SKM-1 (cell line): ENCODE data around the gene KCNJ2.

ENCODE experiments used
- DNase-seq: peaks from one replicate; lab custom pipeline; 2025; ENCODE audit not compliant: unreplicated experiment; lab: John Stamatoyannopoulos, UW

KCNJ2 gene

DNA sequence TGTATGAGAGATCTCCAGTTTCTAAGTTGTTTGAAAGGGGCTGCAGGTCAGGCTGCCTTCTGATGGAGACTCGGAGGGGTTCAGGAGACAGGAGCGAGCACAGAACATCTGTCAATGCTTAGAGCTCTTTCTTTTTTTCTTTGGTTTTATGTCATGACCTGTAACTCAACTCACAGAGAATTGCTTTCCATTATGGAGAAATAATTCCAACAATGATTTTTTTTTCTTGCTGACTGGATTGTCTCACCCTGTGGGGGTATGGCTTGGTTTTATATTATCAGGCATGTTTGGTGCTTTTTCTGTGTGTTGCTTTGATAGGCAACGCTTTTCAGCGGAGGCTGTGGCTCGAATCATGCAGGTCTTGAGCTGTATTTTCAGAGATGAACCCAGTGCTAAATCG, 10.7 kb upstream of the KCNJ2 start:
- DNase-seq = no peak

DNA sequence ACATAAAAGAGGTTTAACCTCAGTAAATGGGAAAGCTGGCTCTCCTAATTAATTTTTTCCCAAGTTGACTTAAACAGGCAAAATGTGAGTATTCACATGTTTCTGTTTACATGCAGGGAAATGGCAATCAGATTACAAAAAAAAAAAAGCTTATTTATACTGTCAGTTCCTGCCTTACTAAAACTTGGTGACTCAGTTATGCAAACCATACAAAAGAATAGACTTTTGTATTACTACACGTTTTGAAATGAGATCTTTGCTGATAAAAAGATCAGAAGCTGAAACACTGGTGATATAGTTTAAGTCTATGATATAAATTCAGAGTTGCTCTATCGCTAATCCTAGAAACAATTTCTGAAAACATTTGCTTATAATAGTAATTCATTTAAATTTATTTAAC, 9.4 kb upstream of the KCNJ2 start:
- no peak for DNase-seq

DNA sequence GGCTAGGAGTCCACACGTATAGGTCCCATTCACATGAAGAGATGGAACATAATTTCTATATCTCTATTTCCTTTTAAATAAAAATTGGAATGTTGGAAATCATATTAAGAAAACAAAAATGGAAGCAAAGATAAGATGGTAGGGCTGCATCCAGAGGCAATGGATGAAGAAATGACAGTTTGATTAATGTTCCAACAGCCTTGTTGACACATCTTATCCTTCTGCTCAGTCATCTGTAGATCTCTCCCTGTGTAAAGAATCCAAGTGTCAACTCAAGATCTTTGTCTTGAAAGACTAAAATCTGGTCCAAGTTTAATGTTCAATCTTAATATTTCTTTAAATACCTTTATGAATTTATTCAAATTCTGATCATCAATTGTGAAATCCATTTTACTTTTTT, 7.8 kb upstream of the KCNJ2 start:
- no peak for DNase-seq

DNA sequence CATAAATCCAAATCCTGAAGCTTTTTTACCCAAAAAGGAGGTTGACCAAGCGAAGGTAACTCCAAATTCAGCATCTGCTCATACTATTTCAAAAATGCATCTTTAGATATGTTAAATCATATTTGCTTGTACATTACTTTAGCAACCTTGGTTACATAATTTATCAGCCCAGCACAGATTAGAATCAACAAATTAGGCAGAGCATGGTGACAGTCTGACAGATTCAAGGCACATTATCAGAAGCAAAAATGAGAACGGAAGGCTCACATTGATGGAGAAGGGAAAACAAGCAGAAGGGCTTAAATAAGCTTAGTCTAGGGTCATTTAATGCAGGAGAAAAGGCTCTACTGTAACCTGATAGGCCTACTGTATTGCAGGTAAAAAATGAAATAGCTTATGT, 3.9 kb upstream of the KCNJ2 start:
- no peak for DNase-seq

DNA sequence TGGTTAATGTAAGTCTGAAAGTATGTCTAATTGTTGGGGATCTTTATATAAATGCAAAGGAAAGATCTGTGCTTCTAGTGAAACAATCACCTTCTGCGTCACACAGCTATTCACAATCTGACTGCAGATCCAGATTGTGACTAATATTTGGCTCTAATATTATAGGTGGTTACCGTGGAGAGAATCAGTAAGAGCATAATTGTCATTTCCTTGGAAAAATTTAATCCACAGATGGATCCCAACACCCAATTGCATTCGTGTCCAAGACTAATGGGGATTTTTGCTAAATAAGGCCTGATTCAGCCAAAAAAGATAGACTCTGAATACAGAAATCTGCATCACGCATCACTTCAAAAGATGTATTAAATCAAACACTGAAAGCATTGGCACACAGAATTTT, 2.7 kb upstream of the KCNJ2 start:
- no peak for DNase-seq

DNA sequence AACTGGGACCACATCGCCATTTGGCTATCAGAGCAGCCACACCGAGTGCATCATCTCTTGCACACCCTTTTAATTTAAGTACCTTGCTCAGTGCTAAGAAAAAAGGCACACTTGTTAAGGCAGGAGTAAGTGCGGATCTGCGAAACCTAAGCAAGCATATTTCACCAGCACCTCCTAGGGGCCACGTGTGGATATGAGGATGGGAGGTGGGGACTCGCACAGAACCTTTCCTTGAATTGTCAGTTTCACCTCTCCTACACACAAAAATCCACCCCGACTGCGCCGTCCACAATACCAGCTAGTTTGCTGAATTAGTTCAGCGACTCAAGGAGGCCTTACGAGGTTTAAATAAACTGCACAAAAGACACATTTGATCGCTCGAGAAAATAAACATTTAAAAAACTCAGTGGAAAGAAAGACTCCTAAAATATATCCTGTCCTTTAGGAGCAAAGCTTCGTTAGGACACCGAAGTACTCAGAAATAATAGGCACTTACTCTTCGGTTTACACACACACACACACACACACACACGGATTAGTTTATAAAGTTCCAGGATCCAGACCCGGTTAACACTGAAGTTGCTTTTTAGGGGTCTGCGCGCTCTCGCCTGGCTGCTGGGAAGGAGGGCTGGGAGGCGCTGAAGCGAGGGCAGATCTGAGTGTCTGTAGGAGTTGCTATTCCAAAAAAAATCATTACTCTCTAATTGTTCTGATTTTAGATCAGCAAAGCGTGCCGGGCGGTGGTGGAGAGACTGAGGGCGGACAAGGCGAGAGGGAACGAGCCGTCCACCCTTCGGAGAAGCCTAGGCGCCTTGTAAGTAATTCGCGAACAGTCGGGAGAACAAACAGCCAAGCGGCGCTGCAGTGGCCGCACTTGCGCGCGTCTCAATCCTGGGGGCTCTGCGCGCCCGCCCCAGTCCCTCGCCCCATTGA, 1.0 kb upstream of the KCNJ2 start:
- DNase-seq = peak; percentile 59

DNA sequence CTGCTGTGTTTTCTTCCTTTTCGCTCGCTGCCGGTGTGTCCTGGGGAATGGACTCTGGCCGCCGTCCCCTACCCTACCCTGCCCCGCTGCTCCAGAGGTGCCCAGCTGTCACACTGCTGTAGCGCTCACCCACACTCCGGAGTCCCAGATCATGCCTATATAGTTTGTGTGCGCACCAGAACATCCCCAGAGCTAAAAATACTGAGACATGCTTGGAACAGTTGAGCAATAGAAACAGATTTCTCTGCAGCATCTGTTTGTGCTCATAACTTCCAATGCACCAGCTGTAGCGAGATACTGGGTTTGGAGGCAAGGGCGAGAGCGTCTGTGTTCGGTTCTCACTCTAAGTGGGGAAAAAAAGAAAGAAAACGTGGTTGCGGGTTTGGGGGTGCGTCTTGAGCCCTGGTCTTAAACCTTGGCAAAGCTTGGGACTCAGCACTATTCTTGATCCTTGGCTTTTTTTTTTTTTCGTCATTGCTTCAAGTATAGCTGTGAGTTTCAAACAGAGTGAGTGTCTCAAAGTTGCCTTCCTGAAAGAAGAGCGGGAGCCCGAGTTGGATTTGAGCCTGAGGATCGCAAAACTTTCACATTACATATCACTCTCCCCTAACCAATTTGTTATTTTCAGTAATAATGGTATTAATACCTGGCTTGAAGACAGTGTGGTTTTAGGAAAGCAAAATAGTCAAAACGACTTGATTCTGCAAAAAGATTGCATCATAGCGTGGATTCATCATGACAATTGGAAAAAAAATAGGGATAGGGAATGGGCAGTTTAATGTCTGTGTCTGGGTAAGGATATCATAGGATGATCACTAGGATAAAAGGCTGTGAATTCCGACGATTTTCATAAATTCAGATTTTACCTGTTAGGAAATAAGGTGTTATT, 621 bp downstream of the KCNJ2 start:
- no peak for DNase-seq

DNA sequence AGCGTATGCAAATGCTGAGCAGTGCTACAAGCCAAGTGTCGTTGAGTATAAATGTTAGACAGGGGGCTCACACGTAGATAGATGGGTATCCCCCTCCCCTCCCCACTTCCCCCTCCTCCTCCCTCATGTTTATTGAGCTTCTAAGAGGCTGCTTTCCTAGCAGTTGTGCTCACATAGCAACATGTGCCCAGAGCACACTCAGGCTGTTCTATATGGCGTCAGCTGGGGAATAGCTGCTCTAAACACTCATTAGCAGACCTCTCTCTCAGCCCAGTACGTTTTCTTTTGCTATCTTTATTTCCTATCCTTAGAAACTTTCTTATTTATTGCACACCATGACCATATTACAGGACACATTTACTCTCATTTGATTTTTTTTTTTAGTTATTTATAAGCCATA, 1.8 kb downstream of the KCNJ2 start:
- DNase-seq = no peak

DNA sequence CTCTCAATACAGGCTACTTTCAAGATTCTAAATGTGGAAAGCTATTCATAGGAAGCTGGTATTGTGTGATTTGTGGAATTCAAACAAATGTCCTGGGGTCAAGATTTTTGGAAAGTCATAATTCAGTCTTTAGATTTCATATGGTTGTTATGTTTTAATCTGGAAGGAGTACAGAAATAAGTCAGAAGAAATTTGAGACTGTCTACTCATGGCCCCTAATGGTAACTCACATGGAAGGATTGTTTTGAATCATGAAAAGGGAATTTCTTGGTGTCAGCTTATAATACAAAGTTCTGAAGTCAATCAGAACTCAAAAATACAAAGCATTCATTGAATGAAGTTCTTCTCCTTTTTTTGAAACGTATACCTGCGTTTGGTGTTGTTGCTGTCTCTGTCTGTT, 3.1 kb downstream of the KCNJ2 start:
- DNase-seq = no peak

DNA sequence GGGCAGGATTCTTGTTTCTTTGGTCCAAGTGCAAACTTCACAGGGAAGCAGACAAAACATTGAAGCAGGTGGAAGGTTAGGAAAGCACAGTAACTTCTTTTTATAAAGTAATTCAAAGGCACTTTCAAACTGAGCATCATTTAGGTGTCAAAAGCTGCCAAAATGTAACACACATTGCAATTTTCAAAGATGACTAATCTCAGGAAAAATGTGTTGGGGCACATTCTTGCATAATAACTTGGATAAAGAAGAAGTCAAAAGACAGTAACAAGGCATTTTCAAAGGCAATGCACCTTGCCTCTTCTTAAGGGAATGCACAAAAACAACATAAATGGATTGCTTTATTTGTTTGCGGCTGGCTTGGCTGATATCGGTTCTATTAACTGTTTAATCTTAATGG, 3.6 kb downstream of the KCNJ2 start:
- no peak for DNase-seq

DNA sequence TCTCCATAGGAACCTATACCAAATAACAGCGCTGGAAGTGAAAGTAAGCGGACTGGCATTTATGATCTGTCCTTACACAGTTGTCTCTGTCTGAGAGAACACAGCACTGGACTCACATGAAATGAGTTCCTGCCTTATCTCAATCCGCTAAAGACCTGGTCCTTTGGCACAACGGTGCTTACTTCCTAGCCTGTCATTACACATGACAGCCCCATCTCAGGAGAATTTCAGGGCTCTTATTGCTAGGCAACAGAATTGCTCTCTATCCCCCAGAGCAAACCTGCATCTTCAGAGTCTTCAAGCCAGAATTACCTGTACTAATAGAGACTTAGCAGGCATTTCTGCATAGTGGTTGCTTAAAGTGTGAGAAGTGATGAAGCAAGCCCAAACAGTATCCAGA, 4.3 kb downstream of the KCNJ2 start:
- DNase-seq = no peak

DNA sequence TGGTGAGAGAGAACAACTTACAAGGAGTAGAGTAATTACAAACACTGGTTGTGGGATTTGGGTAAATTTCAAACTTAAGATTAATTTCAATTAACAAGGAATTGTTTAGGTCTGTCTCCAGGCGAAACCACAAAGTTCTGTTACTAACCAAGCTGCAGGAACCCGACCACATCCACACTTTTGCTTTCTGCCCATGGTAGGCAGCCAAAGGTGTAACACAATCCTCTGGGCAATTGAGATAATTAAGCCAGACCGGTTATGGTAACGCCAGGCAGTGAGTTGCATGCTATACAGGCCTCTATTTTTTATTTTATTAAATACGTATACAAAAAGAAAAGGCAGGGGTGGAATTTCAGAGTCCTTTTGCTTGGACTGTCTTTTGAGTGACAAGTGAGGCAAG, 12.0 kb downstream of the KCNJ2 start:
- DNase-seq = no peak

DNA sequence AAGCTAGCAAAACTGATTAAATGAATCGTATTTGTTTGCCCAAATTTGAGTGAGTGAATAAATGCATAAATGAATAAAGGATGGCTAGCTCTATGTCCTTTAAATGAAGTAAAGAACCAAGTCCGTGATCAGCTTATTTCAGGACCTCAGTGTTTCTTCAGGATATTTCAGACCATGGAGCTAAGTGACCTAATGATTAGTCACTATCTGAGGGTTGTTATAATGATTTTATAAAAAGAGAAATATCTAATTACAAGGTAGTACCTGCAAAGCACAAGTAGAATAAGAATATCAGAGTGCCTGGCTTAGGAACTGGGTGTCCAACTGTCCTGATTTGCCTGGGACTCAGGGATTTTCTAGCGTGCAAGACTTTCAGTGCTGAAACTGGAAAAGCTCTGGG, 12.5 kb downstream of the KCNJ2 start:
- no peak for DNase-seq

DNA sequence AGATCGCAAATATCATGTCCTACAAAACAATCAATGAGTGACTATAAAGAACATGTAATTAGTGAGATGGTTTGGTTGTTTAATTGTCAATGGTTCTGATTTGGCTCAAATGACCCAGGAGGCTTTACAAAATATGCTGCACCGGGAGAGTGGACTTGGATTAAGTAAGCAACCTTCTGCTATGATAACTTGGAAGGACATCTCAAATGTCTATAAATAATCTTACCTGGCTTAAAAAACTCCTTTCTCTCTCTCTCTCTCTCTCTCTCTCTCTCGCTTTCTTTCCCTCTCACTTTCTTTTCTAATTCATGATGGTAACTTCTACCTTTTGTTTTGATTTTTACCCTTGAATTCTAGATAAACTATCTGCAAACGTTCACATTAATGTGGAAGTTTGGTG, 14.2 kb downstream of the KCNJ2 start:
- no peak for DNase-seq

DNA sequence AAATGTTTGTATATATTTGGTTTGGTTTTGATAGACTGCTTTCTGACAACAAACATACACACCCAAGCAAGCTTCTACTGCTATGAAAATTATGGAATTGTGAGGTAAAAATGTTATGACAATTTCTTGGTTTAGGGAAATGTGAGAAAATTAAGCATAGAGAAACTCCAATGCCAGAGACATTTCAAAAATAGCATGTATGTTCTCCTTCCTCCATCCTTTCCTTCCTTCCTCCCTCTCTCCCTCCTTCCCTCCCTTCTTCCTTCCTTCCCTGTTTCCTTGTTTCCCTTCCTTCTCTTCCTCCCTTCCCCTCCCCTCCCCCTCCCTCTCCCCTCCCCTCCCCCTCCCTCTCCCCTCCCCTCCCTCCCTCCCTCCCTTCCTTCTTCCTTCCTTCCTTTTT, 14.9 kb downstream of the KCNJ2 start:
- DNase-seq = no peak

DNA sequence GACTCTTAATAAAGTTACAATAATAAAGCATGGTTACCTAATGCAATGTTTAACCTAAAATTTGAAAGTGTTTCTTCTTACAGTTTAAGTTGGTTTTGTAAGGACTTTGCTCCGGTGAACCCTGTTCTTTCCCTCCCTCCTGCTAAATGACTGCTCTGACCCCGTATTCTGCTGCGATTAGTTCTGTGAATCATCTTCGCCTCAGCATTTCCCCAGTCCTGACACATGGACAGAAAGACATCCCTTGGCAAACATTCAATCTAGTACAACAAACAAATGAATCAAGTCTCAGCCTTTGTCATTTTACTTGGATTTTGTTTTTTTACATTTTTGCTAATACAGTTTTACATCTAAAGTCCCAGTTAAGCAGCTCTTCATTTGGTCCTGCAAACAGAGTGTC, 15.4 kb downstream of the KCNJ2 start:
- no peak for DNase-seq

DNA sequence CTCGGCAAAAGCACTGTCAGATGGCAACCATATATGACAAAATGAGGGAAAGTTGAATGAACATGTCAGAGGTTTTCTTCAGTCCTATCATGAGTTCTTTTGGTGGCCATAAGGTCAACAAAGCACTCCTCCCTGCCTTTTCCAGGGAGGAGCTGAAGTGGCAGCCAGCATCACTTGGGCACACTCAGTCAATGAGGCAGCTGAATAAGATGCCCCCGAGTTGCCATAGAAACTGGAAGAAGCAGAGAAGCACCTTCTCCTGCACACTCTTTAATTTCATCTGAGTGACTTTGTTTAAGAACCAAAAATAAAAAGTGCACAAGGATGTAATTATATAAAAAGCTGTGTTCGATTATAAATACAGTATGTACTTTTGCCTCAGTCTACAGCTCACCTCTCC, 16.0 kb downstream of the KCNJ2 start:
- no peak for DNase-seq

DNA sequence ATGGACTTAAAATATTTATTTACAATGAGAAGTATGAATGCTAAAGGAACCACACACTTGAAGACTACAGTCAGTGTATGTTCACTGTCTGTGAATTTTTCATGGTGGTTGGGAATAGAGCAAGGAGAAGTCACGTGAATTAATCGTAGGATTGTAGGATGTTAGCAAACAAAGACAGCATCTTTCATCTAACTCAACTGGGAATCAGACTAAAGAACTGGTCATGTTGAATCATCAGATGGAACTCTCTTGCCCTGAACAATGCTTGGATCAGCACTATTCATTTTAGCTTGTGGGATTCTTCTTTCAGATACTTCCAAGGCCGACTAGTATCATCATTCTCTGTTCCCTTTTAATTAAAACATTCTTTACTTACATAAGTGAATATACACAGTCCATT, 18.1 kb downstream of the KCNJ2 start:
- DNase-seq = no peak

DNA sequence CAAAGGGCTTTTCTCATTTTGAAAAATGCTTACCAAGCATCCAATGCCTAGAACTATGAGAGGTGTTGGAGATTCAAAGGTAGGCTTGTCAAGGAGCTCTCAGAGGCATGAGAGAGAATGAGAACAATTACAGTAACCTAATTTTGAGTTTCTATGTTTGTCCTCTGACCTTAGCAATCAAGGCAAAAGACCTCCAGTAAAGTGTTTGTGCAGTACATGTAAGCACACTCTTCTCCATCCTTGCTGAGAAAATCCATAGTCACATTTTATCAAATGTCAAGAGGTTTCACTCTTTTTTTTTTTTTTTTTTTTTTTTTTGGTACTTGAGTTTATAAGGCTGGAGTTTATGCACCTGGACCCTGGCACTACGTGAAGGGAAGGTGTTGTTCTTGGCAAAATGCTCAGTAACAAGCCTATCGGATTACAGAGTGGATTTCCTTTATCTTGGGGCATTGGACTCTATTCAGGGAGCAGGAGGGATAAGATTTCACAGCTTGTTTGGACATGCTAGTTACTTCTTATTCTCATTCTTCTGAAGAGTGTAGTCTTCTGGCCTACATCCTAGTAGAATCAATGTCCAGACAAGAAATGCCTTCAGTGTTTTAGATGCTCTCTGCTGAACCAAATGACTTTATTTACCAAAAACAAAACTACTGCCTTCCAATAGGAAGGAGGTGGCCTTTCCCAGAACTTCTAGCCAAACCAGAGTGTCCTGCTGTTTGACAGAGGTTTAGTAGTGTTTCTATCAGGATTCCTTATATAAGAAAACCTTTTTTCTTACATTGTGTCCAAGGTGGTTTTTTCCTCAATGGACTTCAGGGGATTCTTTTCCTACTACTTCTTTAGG, 21.9 kb downstream of the KCNJ2 start:
- no peak for DNase-seq

DNA sequence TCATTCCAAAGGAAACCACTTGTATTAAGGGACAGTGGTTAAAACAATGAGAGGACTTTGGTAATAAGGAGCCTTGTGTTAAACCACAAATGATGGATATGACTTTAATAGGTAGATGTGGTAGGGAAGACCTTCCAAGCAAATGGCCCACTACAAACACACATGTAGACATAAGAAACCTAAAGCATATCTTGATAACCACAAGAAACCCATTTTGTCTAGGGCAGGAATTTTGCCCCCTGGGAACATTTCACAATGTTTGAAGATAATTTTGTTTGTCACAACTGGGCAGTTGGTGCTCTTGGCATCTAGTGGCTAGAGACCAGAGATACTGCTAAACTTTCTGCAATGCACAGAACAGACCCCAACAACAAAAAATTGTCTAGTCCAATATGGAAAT, 25.8 kb downstream of the KCNJ2 start:
- DNase-seq = no peak

DNA sequence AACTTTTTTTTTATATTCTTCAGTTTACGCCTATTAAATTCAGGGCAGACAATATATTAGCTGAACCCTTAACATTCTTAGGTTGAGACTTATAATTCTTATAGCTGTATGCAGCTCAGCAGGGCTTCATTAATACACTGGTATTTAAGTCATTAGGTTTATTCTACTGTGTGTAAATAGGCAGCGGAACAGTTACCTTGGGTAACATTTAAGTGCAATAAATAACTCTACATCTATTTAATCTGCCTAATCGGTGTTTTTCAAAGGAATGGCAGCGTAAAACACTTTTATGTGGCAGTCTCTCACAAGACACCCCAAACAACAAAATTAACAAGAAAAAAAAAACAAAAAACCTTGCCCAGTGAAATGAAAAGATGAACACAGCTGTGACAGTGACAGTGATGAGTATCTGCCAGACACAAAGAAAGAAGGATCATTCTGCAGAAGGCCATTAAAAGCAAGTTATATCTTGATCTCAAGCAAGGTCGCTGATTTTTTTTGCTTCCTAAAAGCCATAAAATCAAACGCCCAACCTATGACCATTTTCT, 32.6 kb downstream of the KCNJ2 start:
- DNase-seq = no peak
